Nephron (organoid): ENCODE results near the gene E2F7.
"Not testable (repeated sequence)": the region's sequence is repeated elsewhere in the genome, so short reads cannot be mapped to it uniquely, and the experiment has no call there.

Experiments
- H3K27ac Mint-ChIP-seq, 3 experiments: 2 replicates each; pipeline ENCODE4 v1.8.0; 2020; ENCODE audit warnings: mixed read lengths in 3 of 3, mild to moderate bottlenecking in 2 of 3, moderate library complexity in 1 of 3
- H3K27me3 Mint-ChIP-seq: 2 replicates; pipeline ENCODE4 v1.8.0; 2021; ENCODE audit warnings: low read depth, mild to moderate bottlenecking, moderate library complexity, mixed read lengths
- H3K36me3 Mint-ChIP-seq: 2 replicates; pipeline ENCODE4 v1.8.0; 2020; ENCODE audit warnings: low read depth, mixed read lengths
- H3K4me1 Mint-ChIP-seq: 2 replicates; pipeline ENCODE4 v1.8.0; 2020; ENCODE audit warnings: mixed read lengths
- H3K4me3 Mint-ChIP-seq, 3 experiments: 2 replicates each; pipeline ENCODE4 v1.8.0; 2020; ENCODE audit warnings: mild to moderate bottlenecking in 3 of 3, mixed read lengths in 3 of 3, moderate library complexity in 2 of 3
- H3K9me3 Mint-ChIP-seq: 2 replicates; pipeline ENCODE4 v1.8.0; 2020; ENCODE audit warnings: mixed read lengths
- TF ChIP-seq, protein P1 (sequence below), 3 experiments: fragments of 200-600 bp; sonication (generic); IDR thresholded peaks; one replicate each; pipeline ENCODE4 v1.5.0; 2021; ENCODE audit warnings: antibody characterized with exemption in 3 of 3; ENCODE audit not compliant: unreplicated experiment in 3 of 3

E2F7 gene

DNA sequence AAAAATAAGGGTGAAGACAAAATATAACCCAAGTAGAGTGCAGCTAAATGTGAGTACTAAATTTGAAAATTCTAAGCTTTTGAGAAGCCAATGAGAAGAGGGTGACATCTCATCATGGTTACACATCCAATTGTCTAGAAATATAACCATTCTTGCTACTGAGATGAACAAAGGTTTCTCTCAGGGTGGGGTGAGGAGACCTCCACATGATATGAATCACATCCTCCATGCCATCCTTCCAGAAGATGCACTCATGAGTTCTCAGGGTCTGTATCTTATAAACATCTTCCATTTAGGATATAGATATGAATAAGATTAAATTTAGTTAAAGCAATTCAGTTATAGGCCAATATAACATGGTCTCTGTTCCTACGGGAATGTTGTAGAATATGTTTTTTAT lies 38.9 kb upstream of the E2F7 start:
- Mint-ChIP-seq H3K9me3 (no peaks in the 10 kb centered on the region), H3K27me3 (no peaks in the 10 kb centered on the region), H3K4me3 (no peak overlapping the region), H3K4me1 (peaks cover 8% of the 10 kb centered on the region), H3K36me3 (no peaks in the 10 kb centered on the region), H3K27ac (no peak overlapping the region)
- TF ChIP-seq, protein P1, sequence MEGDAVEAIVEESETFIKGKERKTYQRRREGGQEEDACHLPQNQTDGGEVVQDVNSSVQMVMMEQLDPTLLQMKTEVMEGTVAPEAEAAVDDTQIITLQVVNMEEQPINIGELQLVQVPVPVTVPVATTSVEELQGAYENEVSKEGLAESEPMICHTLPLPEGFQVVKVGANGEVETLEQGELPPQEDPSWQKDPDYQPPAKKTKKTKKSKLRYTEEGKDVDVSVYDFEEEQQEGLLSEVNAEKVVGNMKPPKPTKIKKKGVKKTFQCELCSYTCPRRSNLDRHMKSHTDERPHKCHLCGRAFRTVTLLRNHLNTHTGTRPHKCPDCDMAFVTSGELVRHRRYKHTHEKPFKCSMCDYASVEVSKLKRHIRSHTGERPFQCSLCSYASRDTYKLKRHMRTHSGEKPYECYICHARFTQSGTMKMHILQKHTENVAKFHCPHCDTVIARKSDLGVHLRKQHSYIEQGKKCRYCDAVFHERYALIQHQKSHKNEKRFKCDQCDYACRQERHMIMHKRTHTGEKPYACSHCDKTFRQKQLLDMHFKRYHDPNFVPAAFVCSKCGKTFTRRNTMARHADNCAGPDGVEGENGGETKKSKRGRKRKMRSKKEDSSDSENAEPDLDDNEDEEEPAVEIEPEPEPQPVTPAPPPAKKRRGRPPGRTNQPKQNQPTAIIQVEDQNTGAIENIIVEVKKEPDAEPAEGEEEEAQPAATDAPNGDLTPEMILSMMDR (IDR thresholded peaks at IDR 0.05; ENCODE audit: unreplicated experiment in 3 of 3): no peak

DNA sequence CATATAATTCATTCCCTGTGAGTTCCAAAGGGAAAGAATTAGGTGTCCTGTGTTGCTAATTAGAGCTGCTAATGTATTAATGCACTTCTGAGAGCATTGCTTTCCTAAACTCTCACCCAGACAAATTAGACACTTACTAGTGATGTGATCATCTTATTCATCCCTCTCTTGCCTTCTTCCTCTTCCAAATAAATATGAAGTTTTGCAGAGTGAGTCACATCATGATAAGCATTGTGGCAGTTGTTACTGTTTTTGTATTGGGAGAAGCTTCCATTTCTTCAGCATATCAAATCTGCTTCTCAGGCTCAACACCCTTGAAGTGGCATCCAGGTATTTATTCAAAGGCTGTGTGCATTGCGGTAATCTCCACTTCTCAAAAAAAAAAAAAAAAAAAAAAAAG lies 37.3 kb upstream of the E2F7 start:
- TF ChIP-seq, protein P1 (IDR thresholded peaks at IDR 0.05; ENCODE audit: unreplicated experiment in 3 of 3): no peak
- no peaks in the 10 kb centered on the region for H3K27me3 Mint-ChIP-seq
- no peak overlapping the region for H3K27ac Mint-ChIP-seq
- H3K36me3 Mint-ChIP-seq: no peaks in the 10 kb centered on the region
- no peaks in the 10 kb centered on the region for H3K9me3 Mint-ChIP-seq
- H3K4me3 Mint-ChIP-seq: no peak overlapping the region
- peaks cover 8% of the 10 kb centered on the region for H3K4me1 Mint-ChIP-seq

DNA sequence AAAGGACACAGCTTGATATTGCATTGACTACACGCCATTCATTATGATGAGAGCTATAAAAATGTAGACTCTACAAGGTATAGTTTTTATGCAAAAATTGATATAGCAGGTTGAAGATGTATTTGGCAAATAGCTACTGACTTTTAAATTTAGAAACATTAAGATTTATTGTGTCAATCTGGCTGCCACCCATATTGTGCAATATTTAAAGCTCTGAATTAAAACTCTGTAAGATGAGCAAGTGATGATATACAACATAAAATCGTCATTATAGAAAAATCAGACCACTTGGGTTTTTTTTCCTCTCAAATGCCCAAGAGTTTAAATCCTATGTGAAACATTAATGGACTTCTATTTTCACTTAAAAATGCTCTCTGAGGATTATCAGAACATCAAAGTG lies 36.8 kb upstream of the E2F7 start:
- H3K27ac Mint-ChIP-seq: no peak overlapping the region
- H3K4me1 Mint-ChIP-seq: peaks cover 8% of the 10 kb centered on the region
- H3K4me3 Mint-ChIP-seq: no peak overlapping the region
- TF ChIP-seq, protein P1 (IDR thresholded peaks at IDR 0.05; ENCODE audit: unreplicated experiment in 3 of 3): no peak
- no peaks in the 10 kb centered on the region for H3K9me3 Mint-ChIP-seq
- no peaks in the 10 kb centered on the region for H3K36me3 Mint-ChIP-seq
- no peaks in the 10 kb centered on the region for H3K27me3 Mint-ChIP-seq

DNA sequence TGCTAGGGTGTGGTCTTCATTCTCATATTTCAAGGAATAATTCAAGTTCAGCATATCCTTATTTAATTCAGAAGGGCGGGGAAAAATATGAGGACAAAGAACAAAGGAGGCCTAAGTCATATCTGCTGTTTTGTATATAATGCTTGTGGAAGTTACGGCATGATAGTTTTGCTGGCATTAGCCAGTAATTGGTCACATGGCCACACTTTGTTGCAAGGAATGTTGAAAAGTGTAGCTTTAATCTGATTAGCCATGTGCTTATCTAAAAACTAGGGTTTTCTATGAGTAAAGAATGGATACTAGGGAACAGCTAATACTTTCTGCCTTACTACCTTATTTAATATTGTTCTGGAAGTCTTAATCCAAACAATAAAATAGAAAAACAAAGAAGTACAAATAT lies 34.4 kb upstream of the E2F7 start:
- TF ChIP-seq, protein P1 (IDR thresholded peaks at IDR 0.05; ENCODE audit: unreplicated experiment in 3 of 3): no peak
- H3K4me1 Mint-ChIP-seq: peaks cover 8% of the 10 kb centered on the region
- H3K4me3 Mint-ChIP-seq: no peak overlapping the region
- no peaks in the 10 kb centered on the region for H3K27me3 Mint-ChIP-seq
- no peaks in the 10 kb centered on the region for H3K36me3 Mint-ChIP-seq
- H3K9me3 Mint-ChIP-seq: peaks cover 3% of the 10 kb centered on the region
- H3K27ac Mint-ChIP-seq: no peak overlapping the region

DNA sequence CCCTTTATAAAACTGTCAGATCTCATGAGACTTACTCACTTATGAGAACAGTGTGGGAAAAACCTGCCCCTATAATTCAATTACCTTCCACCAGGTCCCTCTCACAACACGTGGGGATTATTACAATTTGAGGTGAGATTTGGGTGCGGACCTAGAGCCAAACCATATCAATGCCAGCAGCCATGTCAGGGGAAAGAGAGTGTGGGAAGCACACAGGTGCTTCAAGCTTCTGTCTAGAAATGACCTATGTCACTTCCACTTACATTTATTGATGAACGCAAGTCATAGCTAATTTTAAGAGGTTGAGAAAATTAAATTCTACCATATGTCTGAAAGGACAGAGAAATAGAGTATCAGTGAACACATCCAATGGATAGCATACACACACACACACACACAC lies 32.5 kb upstream of the E2F7 start:
- peaks cover 4% of the 10 kb centered on the region for H3K27me3 Mint-ChIP-seq
- H3K27ac Mint-ChIP-seq: no peak overlapping the region
- no peaks in the 10 kb centered on the region for H3K36me3 Mint-ChIP-seq
- H3K4me1 Mint-ChIP-seq: peaks cover 8% of the 10 kb centered on the region
- no peak overlapping the region for H3K4me3 Mint-ChIP-seq
- H3K9me3 Mint-ChIP-seq: peaks cover 3% of the 10 kb centered on the region
- TF ChIP-seq, protein P1 (IDR thresholded peaks at IDR 0.05; ENCODE audit: unreplicated experiment in 3 of 3): no peak

DNA sequence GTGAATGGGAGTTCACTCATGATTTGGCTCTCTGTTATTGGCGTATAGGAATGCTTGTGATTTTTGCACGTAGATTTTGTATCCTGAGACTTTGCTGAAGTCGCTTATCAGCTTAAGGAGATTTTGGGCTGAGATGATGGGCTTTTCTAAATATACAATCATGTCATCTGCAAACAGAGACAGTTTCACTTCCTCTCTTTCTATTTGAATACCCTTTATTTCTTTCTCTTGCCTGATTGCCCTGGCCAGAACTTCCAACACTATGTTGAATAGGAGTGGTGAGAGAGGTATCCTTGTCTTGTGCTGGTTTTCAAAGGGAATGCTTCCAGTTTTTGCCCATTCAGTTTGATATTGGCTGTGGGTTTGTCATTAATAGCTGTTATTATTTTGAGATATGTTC lies 26.9 kb upstream of the E2F7 start:
- not testable (repeated sequence) for H3K4me1 Mint-ChIP-seq, H3K9me3 Mint-ChIP-seq, H3K36me3 Mint-ChIP-seq, H3K27ac Mint-ChIP-seq, H3K4me3 Mint-ChIP-seq, H3K27me3 Mint-ChIP-seq
